ENCODE results near the gene BLCAP.

The BLCAP gene

GRCh38 chr20:37571033-37571432 is 43.4 kb upstream of the BLCAP start:
- H3K4me1 ChIP-seq: no peaks in the 10 kb centered on the region
- no peak overlapping the region for H3K4me3 ChIP-seq (ENCODE audit: low read depth, low read length)
- H3K9me3 ChIP-seq: no peaks in the 10 kb centered on the region; the same call in 1 of the 2 replicates
- no peak for DNase-seq
- H3K27me3 ChIP-seq: no peaks in the 10 kb centered on the region
- TF ChIP-seq CTCF (IDR thresholded peaks at IDR 0.05; ENCODE audit: low read depth, low read length): no peak
- no peaks in the 10 kb centered on the region for H3K36me3 ChIP-seq

- DNase-seq: no peak
- no peaks in the 10 kb centered on the region; the same call in 1 of the 2 replicates for H3K9me3 ChIP-seq
- no peak overlapping the region for H3K4me3 ChIP-seq (ENCODE audit: low read depth, low read length)
- H3K4me1 ChIP-seq: peaks cover under 1% of the 10 kb centered on the region
- no peaks in the 10 kb centered on the region for H3K27me3 ChIP-seq
- no peak for TF ChIP-seq CTCF (IDR thresholded peaks at IDR 0.05; ENCODE audit: low read depth, low read length)
- no peaks in the 10 kb centered on the region for H3K36me3 ChIP-seq
These were observed 42.7 kb upstream of the BLCAP start for GRCh38 chr20:37570419-37570818.

- DNase-seq: no peak
- TF ChIP-seq CTCF (IDR thresholded peaks at IDR 0.05; ENCODE audit: low read depth, low read length): no peak
- Histone ChIP-seq H3K9me3 (no peaks in the 10 kb centered on the region; the same call in 1 of the 2 replicates), H3K4me3 (ENCODE audit: low read depth, low read length) (no peak overlapping the region), H3K4me1 (peaks cover 6% of the 10 kb centered on the region), H3K27me3 (no peaks in the 10 kb centered on the region), H3K36me3 (no peaks in the 10 kb centered on the region)
These were observed 40.3 kb upstream of the BLCAP start for GRCh38 chr20:37567671-37568588.

- no peaks in the 10 kb centered on the region for H3K27me3 ChIP-seq
- no peak for TF ChIP-seq CTCF (IDR thresholded peaks at IDR 0.05; ENCODE audit: low read depth, low read length)
- DNase-seq: no peak
- peaks cover 6% of the 10 kb centered on the region for H3K4me1 ChIP-seq
- no peaks in the 10 kb centered on the region; the same call in 1 of the 2 replicates for H3K9me3 ChIP-seq
- H3K36me3 ChIP-seq: no peaks in the 10 kb centered on the region
- H3K4me3 ChIP-seq (ENCODE audit: low read depth, low read length): no peak overlapping the region
These were observed 39.6 kb upstream of the BLCAP start for GRCh38 chr20:37567331-37567665.

- Histone ChIP-seq H3K4me3 (ENCODE audit: low read depth, low read length) (no peak overlapping the region), H3K4me1 (peaks cover 6% of the 10 kb centered on the region), H3K9me3 (no peaks in the 10 kb centered on the region; the same call in 1 of the 2 replicates), H3K27me3 (no peaks in the 10 kb centered on the region), H3K36me3 (no peaks in the 10 kb centered on the region)
- no peak for DNase-seq
- no peak for TF ChIP-seq CTCF (IDR thresholded peaks at IDR 0.05; ENCODE audit: low read depth, low read length)
These were observed 39.1 kb upstream of the BLCAP start for GRCh38 chr20:37566590-37567330.

All from BE2C (cell line).